T-cell (primary cell): ENCODE data around the gene FAM89B. TPM values are rescaled to one million over a fixed set of nuclear protein-coding genes. Genes with fewer than 3 reads are reported as not detected.

Experiments
- ATAC-seq, 4 experiments: fragments of 200-7000 bp in 3 of 4; fragments of 150-1000 bp in 1 of 4; cut with Tn5 transposase; replicated peaks in 1 of 4; 1 replicate in 3 of 4; 2 replicates in 1 of 4; pipeline ENCODE4 v1.10.0; 2021; ENCODE audit warnings: moderate library complexity in 3 of 4, mild to moderate bottlenecking in 2 of 4, moderate number of reproducible peaks in 1 of 4
- CTCF ChIA-PET, 2 donors: fragments of 300-600 bp; sonication (Branson Sonifier 250); formaldehyde crosslinking; loops; one replicate each; lab custom pipeline; 2022; ENCODE audit warnings: antibody characterized with exemption in 2 of 2; lab: Charles Lee
- POLR2A ChIA-PET, 2 donors: fragments of 300-600 bp; sonication (Branson Sonifier 250); formaldehyde crosslinking; loops; one replicate each; lab custom pipeline; 2022; ENCODE audit warnings: antibody characterized with exemption in 2 of 2; lab: Charles Lee
- DNase-seq, 35 experiments: peaks; one replicate each; pipeline versions ENCODE4 v3.0.0 to v3.0.0-alpha.2; 2013 to 2023
- H3K27ac ChIP-seq: one replicate; pipeline ENCODE4 v1.5.1; 2013; ENCODE audit warnings: low read length
- H3K27me3 ChIP-seq, 2 experiments: replicated peaks in 1 of 2; 1 replicate in 1 of 2; 2 replicates in 1 of 2; pipeline versions ENCODE4 v1.6.1 to v1.7.0; 2013; ENCODE audit warnings: low read length in 1 of 2, mixed read lengths in 1 of 2; ENCODE audit not compliant: control insufficient read depth in 2 of 2, insufficient read depth in 2 of 2; ENCODE audit errors: extremely low read depth in 1 of 2
- H3K36me3 ChIP-seq, 2 donors: 1 replicate in 1 of 2; 2 replicates in 1 of 2; pipeline versions ENCODE4 v1.6.1 to v1.7.0; 2013; ENCODE audit warnings: low read length in 1 of 2; ENCODE audit not compliant: control insufficient read depth in 2 of 2, insufficient read depth in 1 of 2; ENCODE audit errors: extremely low read depth in 1 of 2
- H3K4me1 ChIP-seq, 2 experiments: 1 replicate in 1 of 2; 2 replicates in 1 of 2; pipeline versions ENCODE4 v1.6.1 to v1.7.0; 2013; ENCODE audit warnings: low read length in 2 of 2, mixed read lengths in 1 of 2; ENCODE audit not compliant: insufficient read depth in 2 of 2, control insufficient read depth in 1 of 2; ENCODE audit errors: extremely low read depth in 1 of 2
- H3K4me3 ChIP-seq, 2 donors: 1 replicate in 1 of 2; 2 replicates in 1 of 2; pipeline versions ENCODE4 v1.5.1 to v1.7.0; 2013; ENCODE audit warnings: mild to moderate bottlenecking in 2 of 2, low read length in 1 of 2, moderate library complexity in 1 of 2; ENCODE audit not compliant: control insufficient read depth in 1 of 2; ENCODE audit errors: extremely low read depth in 1 of 2
- H3K9me3 ChIP-seq: 2 replicates; pipeline ENCODE4 v1.7.0; 2013
- H3K27ac Mint-ChIP-seq, 2 donors: one replicate each; pipeline ENCODE4 v1.8.0; 2020 to 2021; ENCODE audit warnings: mild to moderate bottlenecking in 2 of 2, mixed read lengths in 2 of 2
- H3K27me3 Mint-ChIP-seq, 2 donors: one replicate each; pipeline ENCODE4 v1.8.0; 2021 to 2022; ENCODE audit warnings: mixed read lengths in 2 of 2
- H3K36me3 Mint-ChIP-seq: one replicate; pipeline ENCODE4 v1.8.0; 2021; ENCODE audit warnings: mixed read lengths
- H3K4me1 Mint-ChIP-seq, 3 donors: one replicate each; pipeline ENCODE4 v1.8.0; 2020 to 2022; ENCODE audit warnings: mixed read lengths in 3 of 3, mild to moderate bottlenecking in 1 of 3
- H3K4me3 Mint-ChIP-seq, 3 donors: one replicate each; pipeline ENCODE4 v1.8.0; 2020 to 2022; ENCODE audit warnings: mild to moderate bottlenecking in 3 of 3, mixed read lengths in 3 of 3, moderate library complexity in 3 of 3
- H3K9me3 Mint-ChIP-seq, 3 donors: one replicate each; pipeline ENCODE4 v1.8.0; 2020 to 2022; ENCODE audit warnings: mixed read lengths in 3 of 3
- WGBS: methylation state at CpG from one replicate; pipeline ENCODE4 v1.1.5; 2013; ENCODE audit warnings: missing lambda C conversion rate; ENCODE audit not compliant: insufficient coverage; 5-methylcytosine and 5-hydroxymethylcytosine counted together
- total RNA-seq, 35 experiments: library from RNA in 6 of 35; stranded (reverse) in 6 of 35; fragments of 120-200 nt in 1 of 35; gene quantifications; one replicate each; pipeline versions ENCODE4 v1.2.1 to v1.2.4 and lab custom pipeline; 2013 to 2026

The FAM89B gene
- total RNA-seq, 5 donors from 2014 or later (not counting 1 experiment from before 2014, with no cell fraction given): 36.3 to 72.9 (median 69.3) TPM

- Mint-ChIP-seq H3K27ac (peak overlapping the region in 1 of 2 donors; percentile 43), H3K4me3 (peak overlapping the region; percentile 24 to 36 (median 25)), H3K27me3 (no peaks in the 10 kb centered on the region), H3K4me1 (peaks cover 12 to 16% (median 12%) of the 10 kb centered on the region in 3 donors), H3K9me3 (no peaks in the 10 kb centered on the region), H3K36me3 (peaks cover 9% of the 10 kb centered on the region)
- Histone ChIP-seq H3K27me3 (no peaks in the 10 kb centered on the region), H3K4me3 (no peak overlapping the region), H3K27ac (no peak overlapping the region), H3K4me1 (peaks cover 8 to 21% of the 10 kb centered on the region in 2 experiments), H3K36me3 (peaks cover 19 to 37% of the 10 kb centered on the region in 2 donors), H3K9me3 (no peaks in the 10 kb centered on the region)
- WGBS: 96% methylated on average over 37 of the region's 43 CpGs
- DNase-seq (no peak), ATAC-seq (no peak)
- ChIA-PET POLR2A (no interaction called here), CTCF (no interaction called here)
Observed at GRCh38 chr11:65538232-65538914, 34.0 kb upstream of the FAM89B start.

GRCh38 chr11:65538915-65539743 is 33.2 kb upstream of the FAM89B start:
- H3K4me1 ChIP-seq: peaks cover 8 to 21% of the 10 kb centered on the region in 2 experiments
- Mint-ChIP-seq H3K36me3 (peaks cover 8% of the 10 kb centered on the region), H3K4me1 (peaks cover 13 to 18% (median 16%) of the 10 kb centered on the region in 3 donors), H3K27ac (no peak overlapping the region), H3K4me3 (peak overlapping the region in 1 of 3 donors; percentile 36), H3K27me3 (no peaks in the 10 kb centered on the region), H3K9me3 (no peaks in the 10 kb centered on the region)
- H3K9me3 ChIP-seq: no peaks in the 10 kb centered on the region
- ChIA-PET POLR2A (no interaction called here), CTCF (interaction anchor here (0.7 to 2.4 kb wide), 5 partner anchors 13 to 55 kb away, joined by 3 to 17 read pairs (median 5); partner anchors contain the start of gene ZNRD2 (in 1 of the 2))
- H3K36me3 ChIP-seq: peaks cover 19 to 36% of the 10 kb centered on the region in 2 donors
- no peak overlapping the region for H3K27ac ChIP-seq
- ATAC-seq: no peak
- 92% methylated on average over 79 of the region's 92 CpGs for WGBS
- DNase-seq: no peak
- no peaks in the 10 kb centered on the region for H3K27me3 ChIP-seq
- H3K4me3 ChIP-seq: peak overlapping the region in 1 of 2 donors; percentile 38

- H3K27ac ChIP-seq: no peak overlapping the region
- peaks cover 8 to 21% of the 10 kb centered on the region in 2 experiments for H3K4me1 ChIP-seq
- WGBS: 28% methylated on average over 57 of the region's 60 CpGs
- ChIA-PET POLR2A (no interaction called here), CTCF (interaction anchor here (0.7 to 2.4 kb wide), 11 partner anchors 12 to 124 kb away, joined by 3 to 17 read pairs (median 4); partner anchors contain the start of genes SCYL1 (in 1 of the 2) and ZNRD2 (in 1 of the 2))
- peak overlapping the region; percentile 73 to 86 (median 80) for H3K4me3 Mint-ChIP-seq
- no peaks in the 10 kb centered on the region for H3K9me3 Mint-ChIP-seq
- H3K27ac Mint-ChIP-seq: peak overlapping the region; percentile 87 to 88
- H3K4me1 Mint-ChIP-seq: peaks cover 13 to 25% (median 23%) of the 10 kb centered on the region in 3 donors
- no peaks in the 10 kb centered on the region for H3K27me3 ChIP-seq
- peaks cover 19 to 32% of the 10 kb centered on the region in 2 donors for H3K36me3 ChIP-seq
- peak overlapping the region; percentile 38 to 67 for H3K4me3 ChIP-seq
- no peaks in the 10 kb centered on the region for H3K9me3 ChIP-seq
- peaks cover 8% of the 10 kb centered on the region for H3K36me3 Mint-ChIP-seq
- H3K27me3 Mint-ChIP-seq: no peaks in the 10 kb centered on the region
- DNase-seq: peak in 5 of 35 experiments; percentile 28 to 49 (median 44)
- ATAC-seq: peak; percentile 74 to 76 (median 76)
Observed at GRCh38 chr11:65539744-65540289, 32.5 kb upstream of the FAM89B start.

- Mint-ChIP-seq H3K9me3 (no peaks in the 10 kb centered on the region), H3K27me3 (no peaks in the 10 kb centered on the region), H3K36me3 (peaks cover 8% of the 10 kb centered on the region), H3K4me3 (peak overlapping the region; percentile 73 to 86 (median 80)), H3K4me1 (peaks cover 15 to 31% (median 28%) of the 10 kb centered on the region in 3 donors), H3K27ac (peak overlapping the region; percentile 87 to 88)
- H3K27me3 ChIP-seq: no peaks in the 10 kb centered on the region
- DNase-seq (peak; percentile 61 to 92 (median 82)), ATAC-seq (peak; percentile 83 to 89 (median 85))
- H3K36me3 ChIP-seq: peaks cover 13 to 28% of the 10 kb centered on the region in 2 donors
- CTCF ChIA-PET: interaction anchor here (0.7 to 2.4 kb wide), 14 partner anchors 12 to 125 kb away, joined by 3 to 17 read pairs (median 4); partner anchors contain the start of genes EHBP1L1 (in 1 of the 2), PCNX3 (in 1 of the 2), SCYL1 (in 1 of the 2) and ZNRD2 (in 1 of the 2)
- peak overlapping the region; percentile 67 to 74 for H3K4me3 ChIP-seq
- H3K9me3 ChIP-seq: no peaks in the 10 kb centered on the region
- under 1% methylated on average over 78 of the region's 78 CpGs for WGBS
- POLR2A ChIA-PET: interaction anchor here in 1 of 2 donors (0.6 kb wide), 1 partner anchor 23 kb away, joined by 4 read pairs; no protein-coding TSS in a partner anchor
- peak overlapping the region; percentile 54 for H3K27ac ChIP-seq
- H3K4me1 ChIP-seq: peaks cover 8 to 23% of the 10 kb centered on the region in 2 experiments
Observed at GRCh38 chr11:65540290-65541092, 31.8 kb upstream of the FAM89B start.

GRCh38 chr11:65541093-65541982 is 31.0 kb upstream of the FAM89B start:
- Mint-ChIP-seq H3K4me1 (peaks cover 22 to 38% (median 36%) of the 10 kb centered on the region in 3 donors), H3K27ac (peak overlapping the region; percentile 70 to 79), H3K27me3 (no peaks in the 10 kb centered on the region), H3K9me3 (no peaks in the 10 kb centered on the region), H3K4me3 (peak overlapping the region; percentile 73 to 86 (median 80)), H3K36me3 (peaks cover 7% of the 10 kb centered on the region)
- WGBS: 47% methylated on average over 16 of the region's 18 CpGs
- DNase-seq (no peak), ATAC-seq (no peak)
- Histone ChIP-seq H3K27ac (peak overlapping the region; percentile 54), H3K4me1 (peaks cover 8 to 31% of the 10 kb centered on the region in 2 experiments), H3K27me3 (no peaks in the 10 kb centered on the region), H3K36me3 (peaks cover 8 to 20% of the 10 kb centered on the region in 2 donors), H3K9me3 (no peaks in the 10 kb centered on the region), H3K4me3 (peak overlapping the region; percentile 44 to 67)
- ChIA-PET CTCF (interaction anchor here (0.6 to 2.4 kb wide), 14 partner anchors 12 to 74 kb away, joined by 3 to 17 read pairs (median 5); partner anchors contain the start of genes EHBP1L1 (in 1 of the 2), PCNX3 (in 1 of the 2) and ZNRD2 (in 1 of the 2)), POLR2A (interaction anchor here in 1 of 2 donors (0.6 kb wide), 1 partner anchor 24 kb away, joined by 4 read pairs; no protein-coding TSS in a partner anchor)
